HCT116 (cell line): ENCODE measurements around the gene FTHL17. TPM values are rescaled to one million over a fixed set of nuclear protein-coding genes. Genes with fewer than 3 reads are reported as not detected.

ENCODE experiments used
- ATAC-seq: fragments of 200-7000 bp; cut with Tn5 transposase; 2 replicates; pipeline ENCODE4 v1.9.1; 2020; ENCODE audit warnings: mild to moderate bottlenecking, moderate library complexity
- BruUV-seq: library from RNA; stranded (reverse); fragments of 400-500 nt; replicated peaks from 2 replicates; lab custom pipeline; 2021; lab: Mats Ljungman, UMichigan
- CTCF ChIA-PET: fragments of 300-600 bp; sonication (Branson Sonifier 250); formaldehyde crosslinking; loops from one replicate; lab custom pipeline; 2021; ENCODE audit warnings: antibody characterized with exemption; lab: Charles Lee
- POLR2A ChIA-PET: fragments of 300-600, 350-600 bp; sonication (Branson Sonifier 250); formaldehyde crosslinking; loops from one replicate; lab custom pipeline; 2021; ENCODE audit warnings: antibody characterized with exemption; lab: Charles Lee
- RAD21 ChIA-PET, 2 experiments: fragments of 300-600 bp; sonication (Branson Sonifier 250); formaldehyde crosslinking; loops; one replicate each; lab custom pipeline; 2023; ENCODE audit warnings: low total read pairs in 2 of 2; ENCODE audit not compliant: uncharacterized antibody in 2 of 2, unreplicated experiment in 2 of 2, low non-redundant PET in 1 of 2; lab: Charles Lee
- DNase-seq: peaks from one replicate; pipeline ENCODE4 v3.0.0-alpha.2; 2010; ENCODE audit warnings: low read depth, low spot score
- H2AFZ ChIP-seq: fragments of 200-600 bp; shearing (Covaris generic), sonication (generic); 2 replicates; pipeline ENCODE4 v1.6.1; 2017; ENCODE audit warnings: low read depth, mixed run types, mixed read lengths, antibody characterized with exemption, low read length; ENCODE audit not compliant: poor library complexity, severe bottlenecking
- H3K27ac ChIP-seq: 2 replicates; pipeline ENCODE4 v1.5.1; 2012; ENCODE audit warnings: low read depth, low read length
- H3K27me3 ChIP-seq: fragments of 200-600 bp; sonication (generic); 2 replicates; pipeline ENCODE4 v1.6.1; 2016; ENCODE audit warnings: mixed run types, low read length, mixed read lengths; ENCODE audit not compliant: insufficient read depth
- H3K36me3 ChIP-seq, 2 experiments: fragments of 200-500 bp in 1 of 2; fragments of 200-600 bp in 1 of 2; sonication (Bioruptor generic) in 1 of 2; sonication (generic) in 1 of 2; 2 replicates each; pipeline versions ENCODE4 v1.5.1 to v1.6.1; 2014 to 2016; ENCODE audit warnings: low read length in 2 of 2, inconsistent platforms in 1 of 2, mixed read lengths in 1 of 2, mixed run types in 1 of 2; ENCODE audit not compliant: insufficient read depth in 2 of 2, control insufficient read depth in 1 of 2
- H3K4me1 ChIP-seq, 2 experiments: fragments of 200-600 bp in 1 of 2; sonication (generic) in 1 of 2; 2 replicates each; pipeline versions ENCODE4 v1.5.1 to v1.6.1; 2012 to 2017; ENCODE audit warnings: low read length in 2 of 2, inconsistent platforms in 1 of 2, mild to moderate bottlenecking in 1 of 2, mixed read lengths in 1 of 2, mixed run types in 1 of 2, moderate library complexity in 1 of 2; ENCODE audit not compliant: insufficient read depth in 2 of 2, control insufficient read depth in 1 of 2
- H3K4me2 ChIP-seq: fragments of 200-600 bp; sonication (generic); 2 replicates; pipeline ENCODE4 v1.6.1; 2017; ENCODE audit warnings: mixed run types, low read length, mixed read lengths
- H3K4me3 ChIP-seq, 2 experiments: fragments of 200-600 bp in 1 of 2; sonication (generic) in 1 of 2; replicated peaks in 1 of 2; 2 replicates each; pipeline ENCODE4 v1.5.1; 2011 to 2016; ENCODE audit warnings: low read length in 2 of 2, control low read depth in 1 of 2, low read depth in 1 of 2, mild to moderate bottlenecking in 1 of 2, mixed read lengths in 1 of 2, mixed run types in 1 of 2
- H3K79me2 ChIP-seq: fragments of 200-600 bp; sonication (generic); 2 replicates; pipeline ENCODE4 v1.6.1; 2017; ENCODE audit warnings: mild to moderate bottlenecking, mixed run types, low read length, moderate library complexity, mixed read lengths; ENCODE audit not compliant: insufficient read depth
- H3K9ac ChIP-seq: fragments of 200-600 bp; sonication (generic); 2 replicates; pipeline ENCODE4 v1.6.1; 2016; ENCODE audit warnings: low read length, mixed read lengths
- H3K9me2 ChIP-seq: fragments of 200-600 bp; sonication (generic), shearing (Covaris generic); 2 replicates; pipeline ENCODE4 v1.6.1; 2017; ENCODE audit warnings: mixed run types, mild to moderate bottlenecking, moderate library complexity; ENCODE audit not compliant: insufficient read depth
- H3K9me3 ChIP-seq, 2 experiments: fragments of 200-500 bp in 1 of 2; fragments of 200-600 bp in 1 of 2; sonication (Bioruptor generic) in 1 of 2; sonication (generic) in 1 of 2; 2 replicates each; pipeline ENCODE4 v1.6.1; 2014 to 2017; ENCODE audit warnings: low read length in 2 of 2, mixed read lengths in 2 of 2, inconsistent platforms in 1 of 2, low read depth in 1 of 2, mild to moderate bottlenecking in 1 of 2, mixed run types in 1 of 2, moderate library complexity in 1 of 2; ENCODE audit not compliant: control insufficient read depth in 1 of 2, insufficient read depth in 1 of 2
- H4K20me1 ChIP-seq: fragments of 200-600 bp; sonication (generic), shearing (Covaris generic); 2 replicates; pipeline ENCODE4 v1.6.1; 2017; ENCODE audit warnings: mixed run types, mild to moderate bottlenecking, moderate library complexity; ENCODE audit not compliant: insufficient read depth
- CEBPB ChIP-seq: IDR thresholded peaks from 2 replicates; pipeline ENCODE4 v1.6.1; 2012; ENCODE audit warnings: low read depth
- EGR1 ChIP-seq: IDR thresholded peaks from 2 replicates; pipeline ENCODE4 v1.6.1; 2012; ENCODE audit warnings: low read depth
- EZH2 ChIP-seq: fragments of 200-600 bp; sonication (generic); IDR thresholded peaks from 2 replicates; pipeline ENCODE4 v1.6.1; 2017; ENCODE audit warnings: antibody characterized with exemption, mixed run types
- EZH2phosphoT487 ChIP-seq: fragments of 200-600 bp; IDR thresholded peaks from 2 replicates; pipeline ENCODE4 v1.6.1; 2018; ENCODE audit warnings: antibody characterized with exemption, borderline replicate concordance
- JUND ChIP-seq: IDR thresholded peaks from 2 replicates; pipeline ENCODE4 v1.6.1; 2012
- POLR2A ChIP-seq: IDR thresholded peaks from 2 replicates; pipeline ENCODE4 v1.7.0; 2011; ENCODE audit warnings: borderline replicate concordance; ENCODE audit not compliant: insufficient read depth, insufficient read length; ENCODE audit errors: extremely low read depth
- RAD21 ChIP-seq: IDR thresholded peaks from 2 replicates; pipeline ENCODE4 v1.6.1; 2012; ENCODE audit warnings: low read depth, mild to moderate bottlenecking
- SIN3A ChIP-seq: IDR thresholded peaks from 2 replicates; pipeline ENCODE4 v1.6.1; 2012; ENCODE audit warnings: low read depth
- ZFX ChIP-seq: fragments of 450-650 bp; IDR thresholded peaks from 2 replicates; pipeline ENCODE4 v1.6.1; 2017
- ZNF274 ChIP-seq: fragments of 200-500 bp; sonication (Bioruptor generic); IDR thresholded peaks from 2 replicates; pipeline ENCODE4 v1.6.1; 2014; ENCODE audit warnings: mild to moderate bottlenecking, low read depth, low read length, inconsistent platforms
- intact Hi-C: fragments of 100-400 bp; cut with micrococcal nuclease; formaldehyde crosslinking; loops from 2 replicates; pipeline ENCODE4 v1.10.0; 2022
- total RNA-seq: library from RNA; stranded (reverse); gene quantifications from one replicate; pipeline ENCODE4 v1.2.1, GENCODE V29; 2021; ENCODE audit not compliant: unreplicated experiment
- TF ChIP-seq, protein P1 (sequence below): IDR thresholded peaks from 2 replicates; pipeline ENCODE4 v1.6.1; 2012
- TF ChIP-seq, protein P2 (sequence below), 3 experiments: fragments of 200-600 bp in 1 of 3; sonication (generic) in 1 of 3; IDR thresholded peaks in 2 of 3; conservative IDR thresholded peaks in 1 of 3; 2 replicates each; pipeline ENCODE4 v1.5.1; 2012 to 2017; ENCODE audit warnings: low read depth in 2 of 3, low read length in 2 of 3, antibody characterized with exemption in 1 of 3, borderline replicate concordance in 1 of 3, control low read depth in 1 of 3, mild to moderate bottlenecking in 1 of 3, mixed read lengths in 1 of 3, mixed run types in 1 of 3, moderate library complexity in 1 of 3; ENCODE audit not compliant: insufficient read depth in 1 of 3
- TF ChIP-seq, protein P3 (sequence below): IDR thresholded peaks from 2 replicates; pipeline ENCODE4 v1.6.1; 2011; ENCODE audit warnings: mild to moderate bottlenecking, low read length, moderate library complexity; ENCODE audit not compliant: insufficient replicate concordance; ENCODE audit errors: extremely low read depth
- TF ChIP-seq, protein P4 (sequence below): IDR thresholded peaks from 2 replicates; pipeline ENCODE4 v1.6.1; 2012; ENCODE audit warnings: low read depth

FTHL17 gene
- total RNA-seq, 1 experiment from 2014 or later: not detected

DNA sequence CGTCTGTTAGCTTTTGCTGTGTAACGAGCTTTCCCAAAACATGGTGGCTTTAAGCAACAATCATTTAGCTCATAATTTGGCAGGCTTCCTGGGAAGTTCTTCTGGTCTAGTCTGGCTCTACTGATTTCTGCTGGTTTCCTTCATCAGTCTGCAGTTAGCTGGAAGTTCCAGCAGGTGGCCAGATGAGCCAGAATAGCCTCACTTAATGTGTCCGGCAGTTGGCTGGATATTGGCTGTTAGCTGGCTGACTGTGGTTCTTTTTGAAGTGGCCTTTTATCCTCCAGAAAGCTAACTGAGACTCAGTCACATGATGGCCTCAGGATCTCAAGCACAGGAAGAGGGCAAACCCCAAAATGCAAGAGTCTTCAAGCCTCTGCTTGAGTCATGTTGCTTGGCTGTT is 34.9 kb downstream of the FTHL17 start:
- Histone ChIP-seq H3K79me2 (no peaks in the 10 kb centered on the region), H2AFZ (no peak overlapping the region), H3K27ac (no peak overlapping the region), H3K27me3 (no peaks in the 10 kb centered on the region), H3K36me3 (no peaks in the 10 kb centered on the region), H3K9me2 (no peaks in the 10 kb centered on the region), H3K4me1 (no peaks in the 10 kb centered on the region), H3K9ac (no peak overlapping the region), H4K20me1 (no peaks in the 10 kb centered on the region), H3K4me2 (no peak overlapping the region), H3K9me3 (no peaks in the 10 kb centered on the region), H3K4me3 (no peak overlapping the region)
- intact Hi-C loops: no loop called here
- CTCF ChIA-PET: interaction anchor here (1.5 kb wide), 1 partner anchor 301 kb away, joined by 6 read pairs; no protein-coding TSS in a partner anchor
- TF ChIP-seq, protein P1, sequence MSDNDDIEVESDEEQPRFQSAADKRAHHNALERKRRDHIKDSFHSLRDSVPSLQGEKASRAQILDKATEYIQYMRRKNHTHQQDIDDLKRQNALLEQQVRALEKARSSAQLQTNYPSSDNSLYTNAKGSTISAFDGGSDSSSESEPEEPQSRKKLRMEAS: no peak
- TF ChIP-seq, protein P2, sequence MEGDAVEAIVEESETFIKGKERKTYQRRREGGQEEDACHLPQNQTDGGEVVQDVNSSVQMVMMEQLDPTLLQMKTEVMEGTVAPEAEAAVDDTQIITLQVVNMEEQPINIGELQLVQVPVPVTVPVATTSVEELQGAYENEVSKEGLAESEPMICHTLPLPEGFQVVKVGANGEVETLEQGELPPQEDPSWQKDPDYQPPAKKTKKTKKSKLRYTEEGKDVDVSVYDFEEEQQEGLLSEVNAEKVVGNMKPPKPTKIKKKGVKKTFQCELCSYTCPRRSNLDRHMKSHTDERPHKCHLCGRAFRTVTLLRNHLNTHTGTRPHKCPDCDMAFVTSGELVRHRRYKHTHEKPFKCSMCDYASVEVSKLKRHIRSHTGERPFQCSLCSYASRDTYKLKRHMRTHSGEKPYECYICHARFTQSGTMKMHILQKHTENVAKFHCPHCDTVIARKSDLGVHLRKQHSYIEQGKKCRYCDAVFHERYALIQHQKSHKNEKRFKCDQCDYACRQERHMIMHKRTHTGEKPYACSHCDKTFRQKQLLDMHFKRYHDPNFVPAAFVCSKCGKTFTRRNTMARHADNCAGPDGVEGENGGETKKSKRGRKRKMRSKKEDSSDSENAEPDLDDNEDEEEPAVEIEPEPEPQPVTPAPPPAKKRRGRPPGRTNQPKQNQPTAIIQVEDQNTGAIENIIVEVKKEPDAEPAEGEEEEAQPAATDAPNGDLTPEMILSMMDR (IDR thresholded peaks at IDR 0.05 in 2 of 3, conservative IDR thresholded peaks at IDR 0.05 in 1 of 3; ENCODE audit: borderline replicate concordance in 1 of 3, insufficient read depth in 1 of 3, low read depth in 2 of 3, low read length in 2 of 3): peak; percentile 7 to 56 (median 53); a peak in 4 of 6 replicates
- peak; percentile 26 for TF ChIP-seq RAD21
- RAD21 ChIA-PET: no interaction called here
- POLR2A ChIA-PET: no interaction called here
- DNase-seq (peak; percentile 6), ATAC-seq (peak; percentile 72)
- no TSS peak for BruUV-seq

DNA sequence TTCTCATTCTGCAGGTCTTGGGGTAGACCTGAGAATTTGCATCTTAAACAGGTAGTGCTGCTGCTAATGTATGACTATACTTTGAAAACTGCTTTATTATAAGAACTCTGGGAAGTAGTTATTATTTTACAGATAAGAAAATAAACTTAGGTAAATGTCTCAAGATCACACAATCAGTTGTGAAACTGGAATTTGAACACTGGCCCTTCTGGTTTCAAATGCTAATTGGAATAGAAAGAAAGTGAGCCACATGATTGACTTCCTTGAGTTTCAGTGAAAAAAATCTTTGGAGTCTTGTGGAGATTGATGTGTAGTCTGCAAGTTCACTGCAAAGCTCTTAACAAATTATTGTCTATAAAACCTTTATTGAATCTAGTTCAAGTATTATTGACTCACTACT is 44.5 kb downstream of the FTHL17 start:
- H2AFZ ChIP-seq: no peak overlapping the region
- H3K36me3 ChIP-seq: no peaks in the 10 kb centered on the region
- ChIA-PET RAD21 (no interaction called here), CTCF (no interaction called here), POLR2A (no interaction called here)
- no peaks in the 10 kb centered on the region for H3K9me2 ChIP-seq
- intact Hi-C loops: no loop called here
- H3K4me3 ChIP-seq: no peak overlapping the region
- no peaks in the 10 kb centered on the region for H3K9me3 ChIP-seq
- DNase-seq (no peak), ATAC-seq (no peak)
- no peaks in the 10 kb centered on the region for H4K20me1 ChIP-seq
- H3K4me2 ChIP-seq: no peak overlapping the region
- H3K79me2 ChIP-seq: no peaks in the 10 kb centered on the region
- no peak overlapping the region for H3K9ac ChIP-seq
- no peaks in the 10 kb centered on the region for H3K27me3 ChIP-seq
- H3K27ac ChIP-seq: no peak overlapping the region
- no peaks in the 10 kb centered on the region for H3K4me1 ChIP-seq
- BruUV-seq: no TSS peak
- TF ChIP-seq JUND: no peak
- TF ChIP-seq, protein P3, sequence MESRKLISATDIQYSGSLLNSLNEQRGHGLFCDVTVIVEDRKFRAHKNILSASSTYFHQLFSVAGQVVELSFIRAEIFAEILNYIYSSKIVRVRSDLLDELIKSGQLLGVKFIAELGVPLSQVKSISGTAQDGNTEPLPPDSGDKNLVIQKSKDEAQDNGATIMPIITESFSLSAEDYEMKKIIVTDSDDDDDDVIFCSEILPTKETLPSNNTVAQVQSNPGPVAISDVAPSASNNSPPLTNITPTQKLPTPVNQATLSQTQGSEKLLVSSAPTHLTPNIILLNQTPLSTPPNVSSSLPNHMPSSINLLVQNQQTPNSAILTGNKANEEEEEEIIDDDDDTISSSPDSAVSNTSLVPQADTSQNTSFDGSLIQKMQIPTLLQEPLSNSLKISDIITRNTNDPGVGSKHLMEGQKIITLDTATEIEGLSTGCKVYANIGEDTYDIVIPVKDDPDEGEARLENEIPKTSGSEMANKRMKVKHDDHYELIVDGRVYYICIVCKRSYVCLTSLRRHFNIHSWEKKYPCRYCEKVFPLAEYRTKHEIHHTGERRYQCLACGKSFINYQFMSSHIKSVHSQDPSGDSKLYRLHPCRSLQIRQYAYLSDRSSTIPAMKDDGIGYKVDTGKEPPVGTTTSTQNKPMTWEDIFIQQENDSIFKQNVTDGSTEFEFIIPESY: no peak
- TF ChIP-seq EZH2phosphoT487: no peak
- no peak for TF ChIP-seq POLR2A
- TF ChIP-seq SIN3A: no peak
- TF ChIP-seq EZH2: no peak
- TF ChIP-seq CEBPB: no peak
- TF ChIP-seq ZFX: no peak
- no peak for TF ChIP-seq EGR1
- no peak for TF ChIP-seq ZNF274
- TF ChIP-seq, protein P4, sequence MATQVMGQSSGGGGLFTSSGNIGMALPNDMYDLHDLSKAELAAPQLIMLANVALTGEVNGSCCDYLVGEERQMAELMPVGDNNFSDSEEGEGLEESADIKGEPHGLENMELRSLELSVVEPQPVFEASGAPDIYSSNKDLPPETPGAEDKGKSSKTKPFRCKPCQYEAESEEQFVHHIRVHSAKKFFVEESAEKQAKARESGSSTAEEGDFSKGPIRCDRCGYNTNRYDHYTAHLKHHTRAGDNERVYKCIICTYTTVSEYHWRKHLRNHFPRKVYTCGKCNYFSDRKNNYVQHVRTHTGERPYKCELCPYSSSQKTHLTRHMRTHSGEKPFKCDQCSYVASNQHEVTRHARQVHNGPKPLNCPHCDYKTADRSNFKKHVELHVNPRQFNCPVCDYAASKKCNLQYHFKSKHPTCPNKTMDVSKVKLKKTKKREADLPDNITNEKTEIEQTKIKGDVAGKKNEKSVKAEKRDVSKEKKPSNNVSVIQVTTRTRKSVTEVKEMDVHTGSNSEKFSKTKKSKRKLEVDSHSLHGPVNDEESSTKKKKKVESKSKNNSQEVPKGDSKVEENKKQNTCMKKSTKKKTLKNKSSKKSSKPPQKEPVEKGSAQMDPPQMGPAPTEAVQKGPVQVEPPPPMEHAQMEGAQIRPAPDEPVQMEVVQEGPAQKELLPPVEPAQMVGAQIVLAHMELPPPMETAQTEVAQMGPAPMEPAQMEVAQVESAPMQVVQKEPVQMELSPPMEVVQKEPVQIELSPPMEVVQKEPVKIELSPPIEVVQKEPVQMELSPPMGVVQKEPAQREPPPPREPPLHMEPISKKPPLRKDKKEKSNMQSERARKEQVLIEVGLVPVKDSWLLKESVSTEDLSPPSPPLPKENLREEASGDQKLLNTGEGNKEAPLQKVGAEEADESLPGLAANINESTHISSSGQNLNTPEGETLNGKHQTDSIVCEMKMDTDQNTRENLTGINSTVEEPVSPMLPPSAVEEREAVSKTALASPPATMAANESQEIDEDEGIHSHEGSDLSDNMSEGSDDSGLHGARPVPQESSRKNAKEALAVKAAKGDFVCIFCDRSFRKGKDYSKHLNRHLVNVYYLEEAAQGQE: no peak
